NCI-H748 (cell line): ENCODE measurements around the gene KRT8.

Experiments
- DNase-seq: peaks from one replicate; lab custom pipeline; 2025; ENCODE audit not compliant: unreplicated experiment; lab: John Stamatoyannopoulos, UW

KRT8 gene

DNA sequence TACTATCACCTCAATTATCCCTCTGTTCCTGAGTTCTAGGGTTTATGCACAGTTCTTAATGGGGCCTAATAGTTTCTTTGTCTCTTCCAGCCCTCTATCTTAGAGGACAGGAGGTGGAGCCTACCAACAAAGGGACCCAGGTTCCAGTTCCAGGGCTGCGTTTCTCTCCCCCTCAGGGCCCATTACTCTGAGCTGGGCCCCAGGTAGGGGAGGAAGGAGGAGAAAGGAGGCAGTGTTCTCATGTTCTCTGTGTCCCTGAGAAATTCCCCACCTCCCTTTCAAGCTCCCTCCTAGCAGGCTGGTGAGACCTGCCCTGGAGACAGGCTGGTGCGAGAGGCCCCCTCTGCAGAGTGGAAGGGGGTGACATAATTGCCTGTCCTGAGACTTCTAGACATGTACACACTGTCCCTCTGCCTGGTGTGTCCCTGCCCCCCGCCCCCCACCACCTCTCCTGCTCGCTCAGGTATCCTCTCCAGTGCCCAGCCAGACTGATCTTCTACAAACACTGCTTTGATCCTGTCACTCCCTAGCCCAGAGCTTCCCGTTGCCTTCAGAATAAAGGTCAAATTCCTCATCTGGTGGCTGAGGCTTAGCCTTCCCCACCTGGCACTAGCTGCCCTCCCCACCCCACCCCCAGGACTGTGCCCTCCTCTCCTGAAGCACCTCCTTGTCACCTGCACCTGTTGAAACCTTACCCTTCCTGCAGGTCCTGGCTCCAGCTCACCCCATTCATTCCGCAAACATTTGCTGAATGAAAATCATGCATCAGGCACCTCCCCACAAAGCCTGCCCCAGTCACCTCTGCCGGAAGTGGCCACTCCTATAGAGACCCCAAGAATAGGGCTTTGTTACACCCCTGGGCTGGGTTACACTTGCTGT lies 21.1 kb upstream of the KRT8 start:
- DNase-seq = peak; percentile 94

DNA sequence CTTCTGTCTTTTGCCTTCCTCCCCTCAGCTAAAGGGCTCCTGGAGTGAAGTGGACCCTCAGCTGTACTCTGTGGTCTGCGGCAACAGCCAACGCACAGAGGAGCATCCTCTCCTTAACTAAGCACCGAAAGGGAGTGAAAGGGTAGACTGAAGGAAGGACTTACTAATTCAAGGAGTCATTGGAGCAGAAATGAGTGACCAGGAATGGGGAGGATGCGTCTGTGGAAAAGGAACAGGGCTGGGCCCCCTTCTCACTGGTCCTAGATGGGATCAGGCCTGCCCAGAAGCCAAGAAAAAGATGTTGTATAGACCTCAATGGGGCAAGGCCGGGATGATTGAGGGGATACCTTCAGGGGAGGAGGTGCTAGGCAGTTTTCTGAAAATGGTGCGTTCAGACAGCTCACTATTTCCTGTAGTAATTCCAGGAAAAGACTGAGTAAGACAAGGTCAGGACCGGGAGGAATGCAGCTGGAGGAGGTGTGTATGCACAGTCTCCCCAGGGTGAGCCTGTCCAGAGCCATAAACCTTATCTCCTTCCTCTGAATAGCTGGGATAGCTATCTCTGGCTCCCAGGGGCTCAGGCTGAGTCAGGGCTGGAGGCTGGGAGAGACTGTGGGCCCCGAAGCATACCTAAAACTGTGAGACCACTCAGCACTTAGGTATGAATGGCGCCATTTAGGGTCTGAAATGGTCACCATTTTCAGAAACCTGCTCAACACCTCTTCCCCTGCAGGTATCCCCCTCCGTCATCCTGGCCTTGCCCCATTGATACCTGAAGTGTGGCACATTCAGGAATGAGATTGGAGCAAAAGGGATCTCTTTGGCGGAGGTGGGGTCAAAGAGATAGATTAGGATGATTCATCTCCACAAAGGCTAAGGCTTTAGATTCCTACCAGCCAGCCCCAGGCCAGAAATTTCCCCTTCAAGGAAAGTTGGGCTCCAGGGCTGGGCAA lies 20.2 kb upstream of the KRT8 start:
- no peak for DNase-seq

GRCh38 chr12:52921488-52922165 lies 16.8 kb upstream of the KRT8 start:
- no peak for DNase-seq

DNA sequence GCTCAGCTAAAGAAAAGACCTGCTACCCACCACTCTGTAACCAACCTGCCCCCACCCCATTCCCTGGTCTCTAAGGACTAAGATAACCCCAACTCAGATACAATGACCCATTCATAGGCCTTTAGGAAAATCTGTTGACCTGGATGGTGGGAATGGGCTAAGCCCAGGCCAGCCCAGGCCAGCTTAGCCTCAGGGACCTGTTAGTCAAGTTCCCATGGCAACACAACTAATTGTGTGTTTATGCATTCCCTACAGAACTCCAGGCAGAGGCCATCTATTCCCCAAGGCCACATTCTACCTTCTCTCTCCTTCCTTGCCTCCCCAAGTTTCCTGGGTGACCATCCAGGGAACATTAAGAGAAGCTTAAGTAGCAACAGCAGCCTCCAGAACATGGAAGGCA lies 16.1 kb upstream of the KRT8 start:
- peak; percentile 49 for DNase-seq

GRCh38 chr12:52918784-52919183 lies 13.9 kb upstream of the KRT8 start:
- DNase-seq = no peak

GRCh38 chr12:52918351-52918750 lies 13.5 kb upstream of the KRT8 start:
- DNase-seq = no peak

GRCh38 chr12:52917800-52918199 lies 12.9 kb upstream of the KRT8 start:
- no peak for DNase-seq

- DNase-seq = no peak
These were observed 11.3 kb upstream of the KRT8 start for GRCh38 chr12:52916216-52916615.

- DNase-seq = no peak
These were observed 10.8 kb upstream of the KRT8 start for GRCh38 chr12:52915637-52916036.

GRCh38 chr12:52914576-52915121 lies 9.8 kb upstream of the KRT8 start:
- DNase-seq = no peak

GRCh38 chr12:52913431-52913821 lies 8.6 kb upstream of the KRT8 start:
- DNase-seq = peak; percentile 92

DNA sequence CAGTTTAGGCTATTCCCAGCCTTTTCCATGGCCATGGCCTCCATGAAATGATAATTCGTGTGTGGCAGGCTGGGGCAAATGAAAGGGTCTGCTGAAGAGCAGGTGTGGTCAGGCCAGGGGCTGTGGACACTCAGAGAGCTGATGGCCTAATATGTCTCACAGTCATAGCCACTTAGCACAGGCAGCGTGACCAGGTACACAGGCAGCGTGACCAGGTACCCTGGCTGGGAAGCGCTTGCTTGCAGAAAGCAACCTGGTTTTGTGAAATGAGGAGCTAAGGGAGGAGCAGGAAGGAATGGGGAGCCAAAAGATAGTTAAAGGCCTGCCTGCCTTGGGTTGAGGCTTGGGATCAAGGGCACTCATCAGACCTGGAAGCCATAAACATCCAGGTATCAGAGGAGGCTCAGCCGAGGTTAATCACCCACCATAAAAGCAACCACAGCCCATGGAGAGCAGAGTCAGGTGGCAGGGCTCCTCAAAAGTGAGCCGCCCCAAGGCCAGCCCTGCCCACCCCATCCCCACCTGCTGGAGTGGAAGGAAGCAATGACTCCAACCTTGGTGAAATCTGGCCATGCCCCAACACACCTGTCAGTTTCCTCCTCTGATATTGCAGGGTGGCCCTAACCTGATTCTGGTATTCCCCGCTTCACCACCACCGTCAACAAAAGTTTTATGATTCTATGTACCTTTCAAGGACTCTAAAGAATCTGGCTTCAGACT lies 8.0 kb upstream of the KRT8 start:
- peak; percentile 73 for DNase-seq

- no peak for DNase-seq
These were observed 5.5 kb upstream of the KRT8 start for GRCh38 chr12:52910248-52910883.

GRCh38 chr12:52909796-52910195 lies 4.9 kb upstream of the KRT8 start:
- no peak for DNase-seq

- DNase-seq = peak; percentile 29
These were observed 4.5 kb upstream of the KRT8 start for GRCh38 chr12:52909331-52909730.

DNA sequence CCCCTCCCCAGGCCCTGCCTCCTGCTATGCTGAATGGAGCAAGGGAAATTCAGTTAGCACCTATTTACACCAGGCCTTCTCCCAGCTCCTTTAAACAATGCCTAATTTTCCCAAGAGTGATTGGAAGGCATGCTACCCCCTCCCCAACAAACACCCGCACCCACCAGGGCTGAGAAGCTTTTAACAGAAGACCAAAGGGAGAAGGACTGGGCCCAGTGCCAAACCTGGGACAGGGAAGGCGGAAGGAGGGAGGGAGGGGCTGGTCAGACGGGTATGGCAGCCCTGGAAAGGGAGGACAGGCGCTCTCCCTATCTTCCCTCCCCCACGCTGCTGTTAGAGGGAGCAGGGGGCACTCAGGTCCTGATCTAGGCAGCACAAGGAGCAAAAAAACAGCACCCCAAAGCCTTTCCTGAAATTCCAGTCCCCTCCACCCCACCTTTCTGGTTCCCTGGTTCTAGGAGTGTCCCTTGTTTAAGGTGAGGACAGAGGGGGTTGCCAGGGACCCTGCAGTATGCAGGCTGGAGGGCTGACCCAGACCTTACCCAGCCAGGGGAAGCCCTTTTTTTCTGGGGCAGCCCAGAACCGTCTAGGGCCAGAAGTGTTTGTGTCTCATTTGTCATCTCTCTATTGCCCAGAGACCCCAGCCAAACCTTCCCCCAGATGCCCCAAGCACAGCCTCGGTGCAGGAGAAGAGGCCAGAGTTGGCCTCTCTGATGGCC lies 2.4 kb upstream of the KRT8 start:
- peak; percentile 93 for DNase-seq

GRCh38 chr12:52906191-52906601 lies 1.3 kb upstream of the KRT8 start:
- no peak for DNase-seq

DNA sequence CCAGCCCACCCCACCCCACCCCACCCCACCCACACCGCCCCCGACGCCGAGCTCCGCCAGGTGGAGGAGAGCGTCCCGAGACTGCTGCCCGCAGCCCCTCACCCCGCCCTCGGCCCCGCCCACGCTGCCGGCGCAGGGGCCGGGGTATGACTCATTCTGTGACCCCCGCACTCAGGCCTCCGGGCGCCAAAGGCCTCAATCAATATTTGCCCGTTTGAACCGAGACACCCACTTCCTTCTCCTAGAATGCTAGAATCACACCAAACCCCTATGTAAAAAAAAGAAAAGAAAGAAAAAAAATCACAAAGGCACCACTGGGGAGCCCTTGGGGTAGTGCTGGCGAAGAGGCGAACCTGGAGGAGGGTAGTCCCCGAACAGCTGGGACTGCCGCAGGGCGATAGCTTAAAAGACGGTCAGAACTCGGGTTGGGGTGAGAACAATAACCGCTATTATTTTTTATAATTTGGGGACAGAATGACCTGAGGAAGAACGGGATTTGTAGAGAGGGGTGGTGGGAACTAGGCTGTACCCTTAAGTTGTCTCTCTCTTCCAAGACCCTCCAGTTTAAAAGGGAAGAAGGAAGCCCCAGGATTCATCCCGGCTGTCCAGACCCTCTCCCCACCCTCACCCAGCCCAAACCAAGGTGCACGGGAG lies 894 bp downstream of the KRT8 start:
- DNase-seq = peak; percentile 73
